Endothelial cell of umbilical vein (primary cell): ENCODE results near the gene INKA2.

ENCODE experiments used
- CTCF ChIP-seq, 2 donors: IDR thresholded peaks; 1 replicate in 1 of 2; 2 replicates in 1 of 2; pipeline ENCODE4 v1.5.1; 2011; ENCODE audit warnings: low read length in 2 of 2, mild to moderate bottlenecking in 2 of 2, moderate library complexity in 2 of 2, control low read depth in 1 of 2, inconsistent platforms in 1 of 2, low read depth in 1 of 2; ENCODE audit not compliant: insufficient read depth in 1 of 2; ENCODE audit errors: extremely low read depth in 1 of 2
- EZH2 ChIP-seq: IDR thresholded peaks from 2 replicates; pipeline ENCODE4 v1.6.1; 2012; ENCODE audit warnings: borderline replicate concordance, low read depth, mild to moderate bottlenecking, moderate library complexity, low read length, inconsistent platforms; ENCODE audit not compliant: severe bottlenecking
- GATA2 ChIP-seq: IDR thresholded peaks from 2 replicates; pipeline ENCODE4 v1.7.0; 2011; ENCODE audit warnings: low read depth, mild to moderate bottlenecking, moderate library complexity, mixed read lengths, low read length; ENCODE audit not compliant: insufficient read length, insufficient read depth
- JUN ChIP-seq: IDR thresholded peaks from 2 replicates; pipeline ENCODE4 v1.6.1; 2011; ENCODE audit warnings: borderline replicate concordance, low read depth; ENCODE audit not compliant: insufficient read length, insufficient read depth
- MYC ChIP-seq: IDR thresholded peaks from one replicate; pipeline ENCODE4 v1.6.1; 2011; ENCODE audit warnings: mild to moderate bottlenecking, low read depth, low read length
- POLR2A ChIP-seq: IDR thresholded peaks from 2 replicates; pipeline ENCODE4 v1.6.1; 2012; ENCODE audit warnings: low read depth, mild to moderate bottlenecking, control low read depth, low read length
- POLR2AphosphoS5 ChIP-seq: IDR thresholded peaks from 2 replicates; pipeline ENCODE4 v1.6.1; 2012; ENCODE audit warnings: low read depth, mild to moderate bottlenecking, control low read depth, low read length, moderate library complexity; ENCODE audit not compliant: insufficient read depth
- TF ChIP-seq, protein P1 (sequence below): IDR thresholded peaks from 2 replicates; pipeline ENCODE4 v1.6.1; 2011; ENCODE audit not compliant: insufficient read depth, insufficient read length

DNA sequence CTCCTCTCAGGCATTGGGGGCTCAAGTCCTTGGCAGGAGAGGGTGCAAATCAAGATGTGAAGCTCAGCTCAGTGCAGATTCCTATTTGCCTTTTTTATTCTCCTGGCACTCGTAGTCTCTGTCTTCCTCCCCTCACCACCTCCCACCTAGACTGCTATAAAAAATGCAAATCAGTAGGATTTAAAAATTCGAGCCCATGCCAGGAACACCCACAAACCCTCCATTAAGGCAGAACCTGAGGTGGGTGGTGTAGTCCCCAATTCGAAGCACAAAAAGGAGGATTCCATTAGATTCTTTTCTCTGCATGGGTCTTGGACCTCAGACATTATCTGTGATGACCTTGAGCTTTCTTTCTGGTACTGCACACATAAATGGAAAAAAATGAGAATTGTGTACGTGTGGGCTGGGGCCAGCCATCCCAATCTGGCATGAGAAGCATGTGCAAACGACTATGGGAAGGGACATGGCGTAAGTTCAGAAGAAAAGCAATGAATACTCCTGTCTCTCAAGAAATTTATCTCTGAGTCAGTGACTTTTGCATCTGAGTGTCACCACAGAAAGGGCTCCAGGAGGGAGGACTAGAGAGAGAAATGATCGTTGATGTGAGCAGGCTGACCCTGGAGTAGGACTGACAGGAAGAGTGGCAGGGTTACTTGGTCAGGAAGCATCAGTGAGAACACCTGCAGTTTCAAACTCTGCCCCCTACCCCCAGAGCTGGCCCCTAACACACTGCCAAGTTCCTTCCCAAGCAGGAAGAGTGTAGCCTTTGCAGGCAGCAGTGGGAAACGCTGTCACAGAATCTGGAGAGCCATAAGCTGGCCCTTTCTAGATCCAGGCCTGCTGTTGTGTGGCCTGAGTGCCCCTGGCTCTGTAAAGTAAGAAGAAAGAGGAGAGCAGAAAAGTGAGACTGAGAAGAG lies 1.7 kb downstream of the INKA2 start:
- TF ChIP-seq CTCF (IDR thresholded peaks at IDR 0.05; ENCODE audit: extremely low read depth in 1 of 2, insufficient read depth in 1 of 2, low read depth in 1 of 2, low read length in 2 of 2) (no peak), POLR2A (no peak), EZH2 (no peak), POLR2AphosphoS5 (no peak), MYC (no peak), GATA2 (no peak), JUN (no peak)
- TF ChIP-seq, protein P1, sequence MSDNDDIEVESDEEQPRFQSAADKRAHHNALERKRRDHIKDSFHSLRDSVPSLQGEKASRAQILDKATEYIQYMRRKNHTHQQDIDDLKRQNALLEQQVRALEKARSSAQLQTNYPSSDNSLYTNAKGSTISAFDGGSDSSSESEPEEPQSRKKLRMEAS, result no peak
